Measurements from ENCODE around the gene DMD. TPM values are rescaled to one million over a fixed set of nuclear protein-coding genes. Genes with fewer than 3 reads are reported as not detected.

DMD gene
- total RNA-seq, 1 donor from 2014 or later: 23.9 TPM

DNA sequence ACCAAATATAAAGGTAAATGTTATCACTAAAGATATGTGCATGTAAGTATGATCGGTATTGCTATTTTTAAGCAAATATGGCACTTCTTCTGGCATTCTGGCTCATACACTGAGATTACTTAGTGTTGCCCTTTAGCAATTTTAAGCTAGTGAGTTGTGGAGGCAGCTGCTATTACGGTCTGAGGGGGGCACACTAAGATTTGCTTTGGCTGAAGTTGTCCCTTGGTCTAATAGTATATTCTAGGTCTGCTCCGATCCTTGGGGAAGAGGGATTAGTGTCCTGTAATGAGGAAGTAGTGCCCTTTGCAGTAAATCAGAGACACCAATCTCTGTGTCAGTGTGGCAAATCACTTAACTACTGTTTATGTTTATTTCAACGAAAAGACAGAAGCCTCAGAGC lies 1943.0 kb downstream of the DMD start:
- Mint-ChIP-seq H3K4me3 (ENCODE audit: low read depth) (no peak overlapping the region), H3K36me3 (ENCODE audit: insufficient read depth) (peaks cover 3% of the 10 kb centered on the region), H3K9me3 (ENCODE audit: low read depth) (peaks cover 16% of the 10 kb centered on the region), H3K4me1 (ENCODE audit: low read depth) (peaks cover 27% of the 10 kb centered on the region), H3K27me3 (peaks cover 4% of the 10 kb centered on the region), H3K27ac (no peak overlapping the region)
- TF ChIP-seq, protein P1, sequence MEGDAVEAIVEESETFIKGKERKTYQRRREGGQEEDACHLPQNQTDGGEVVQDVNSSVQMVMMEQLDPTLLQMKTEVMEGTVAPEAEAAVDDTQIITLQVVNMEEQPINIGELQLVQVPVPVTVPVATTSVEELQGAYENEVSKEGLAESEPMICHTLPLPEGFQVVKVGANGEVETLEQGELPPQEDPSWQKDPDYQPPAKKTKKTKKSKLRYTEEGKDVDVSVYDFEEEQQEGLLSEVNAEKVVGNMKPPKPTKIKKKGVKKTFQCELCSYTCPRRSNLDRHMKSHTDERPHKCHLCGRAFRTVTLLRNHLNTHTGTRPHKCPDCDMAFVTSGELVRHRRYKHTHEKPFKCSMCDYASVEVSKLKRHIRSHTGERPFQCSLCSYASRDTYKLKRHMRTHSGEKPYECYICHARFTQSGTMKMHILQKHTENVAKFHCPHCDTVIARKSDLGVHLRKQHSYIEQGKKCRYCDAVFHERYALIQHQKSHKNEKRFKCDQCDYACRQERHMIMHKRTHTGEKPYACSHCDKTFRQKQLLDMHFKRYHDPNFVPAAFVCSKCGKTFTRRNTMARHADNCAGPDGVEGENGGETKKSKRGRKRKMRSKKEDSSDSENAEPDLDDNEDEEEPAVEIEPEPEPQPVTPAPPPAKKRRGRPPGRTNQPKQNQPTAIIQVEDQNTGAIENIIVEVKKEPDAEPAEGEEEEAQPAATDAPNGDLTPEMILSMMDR (IDR thresholded peaks at IDR 0.05; ENCODE audit: unreplicated experiment): no peak
- DNase-seq (ENCODE audit: low spot score, unreplicated experiment): no peak

- Mint-ChIP-seq H3K9me3 (ENCODE audit: low read depth) (peaks cover 12% of the 10 kb centered on the region), H3K27me3 (peaks cover 4% of the 10 kb centered on the region), H3K4me3 (ENCODE audit: low read depth) (peak overlapping the region; percentile 80), H3K27ac (peak overlapping the region; percentile 60), H3K4me1 (ENCODE audit: low read depth) (peaks cover 27% of the 10 kb centered on the region), H3K36me3 (ENCODE audit: insufficient read depth) (peaks cover 3% of the 10 kb centered on the region)
- peak; percentile 27 for DNase-seq (ENCODE audit: low spot score, unreplicated experiment)
- TF ChIP-seq, protein P1 (IDR thresholded peaks at IDR 0.05; ENCODE audit: unreplicated experiment): no peak
Observed at GRCh38 chrX:31266203-31267076, 1944.9 kb downstream of the DMD start.

GRCh38 chrX:31265383-31265782 lies 1946.0 kb downstream of the DMD start:
- Mint-ChIP-seq H3K4me1 (ENCODE audit: low read depth) (peaks cover 34% of the 10 kb centered on the region), H3K27ac (no peak overlapping the region), H3K4me3 (ENCODE audit: low read depth) (peak overlapping the region; percentile 80), H3K9me3 (ENCODE audit: low read depth) (peaks cover 5% of the 10 kb centered on the region), H3K36me3 (ENCODE audit: insufficient read depth) (no peaks in the 10 kb centered on the region), H3K27me3 (peaks cover under 1% of the 10 kb centered on the region)
- TF ChIP-seq, protein P1 (IDR thresholded peaks at IDR 0.05; ENCODE audit: unreplicated experiment): no peak
- DNase-seq (ENCODE audit: low spot score, unreplicated experiment): no peak

GRCh38 chrX:31260351-31260750 lies 1951.0 kb downstream of the DMD start:
- Mint-ChIP-seq H3K4me1 (ENCODE audit: low read depth) (peaks cover 34% of the 10 kb centered on the region), H3K27ac (no peak overlapping the region), H3K27me3 (no peaks in the 10 kb centered on the region), H3K9me3 (ENCODE audit: low read depth) (peaks cover 3% of the 10 kb centered on the region), H3K36me3 (ENCODE audit: insufficient read depth) (peaks cover 2% of the 10 kb centered on the region), H3K4me3 (ENCODE audit: low read depth) (no peak overlapping the region)
- TF ChIP-seq, protein P1 (IDR thresholded peaks at IDR 0.05; ENCODE audit: unreplicated experiment): no peak
- DNase-seq (ENCODE audit: low spot score, unreplicated experiment): no peak

GRCh38 chrX:31258166-31258565 lies 1953.2 kb downstream of the DMD start:
- Mint-ChIP-seq H3K4me3 (ENCODE audit: low read depth) (no peak overlapping the region), H3K9me3 (ENCODE audit: low read depth) (peaks cover 6% of the 10 kb centered on the region), H3K27ac (no peak overlapping the region), H3K27me3 (no peaks in the 10 kb centered on the region), H3K4me1 (ENCODE audit: low read depth) (peaks cover 17% of the 10 kb centered on the region), H3K36me3 (ENCODE audit: insufficient read depth) (peaks cover 3% of the 10 kb centered on the region)
- TF ChIP-seq, protein P1 (IDR thresholded peaks at IDR 0.05; ENCODE audit: unreplicated experiment): no peak
- no peak for DNase-seq (ENCODE audit: low spot score, unreplicated experiment)
